GM12891 (cell line): ENCODE data around the gene NEUROD6.

ENCODE experiments used
- PAX5 ChIP-seq: IDR thresholded peaks from 2 replicates; pipeline ENCODE4 v1.6.1; 2011; ENCODE audit warnings: low read length, moderate library complexity, mild to moderate bottlenecking; ENCODE audit not compliant: insufficient read depth, severe bottlenecking
- POLR2A ChIP-seq: IDR thresholded peaks from 2 replicates; pipeline ENCODE4 v1.6.1; 2011; ENCODE audit warnings: low read depth, low read length, control low read depth
- POLR2AphosphoS5 ChIP-seq: IDR thresholded peaks from 2 replicates; pipeline ENCODE4 v1.6.1; 2011; ENCODE audit warnings: low read depth, low read length, control low read depth
- POU2F2 ChIP-seq: IDR thresholded peaks from 2 replicates; pipeline ENCODE4 v1.6.1; 2011; ENCODE audit warnings: low read depth, mild to moderate bottlenecking, control low read depth, low read length, moderate library complexity
- SPI1 ChIP-seq: IDR thresholded peaks from 2 replicates; pipeline ENCODE4 v1.6.1; 2011; ENCODE audit warnings: low read depth, low read length, control low read depth
- TAF1 ChIP-seq: IDR thresholded peaks from 2 replicates; pipeline ENCODE4 v1.6.1; 2011; ENCODE audit warnings: low read depth, low read length, control low read depth

DNA sequence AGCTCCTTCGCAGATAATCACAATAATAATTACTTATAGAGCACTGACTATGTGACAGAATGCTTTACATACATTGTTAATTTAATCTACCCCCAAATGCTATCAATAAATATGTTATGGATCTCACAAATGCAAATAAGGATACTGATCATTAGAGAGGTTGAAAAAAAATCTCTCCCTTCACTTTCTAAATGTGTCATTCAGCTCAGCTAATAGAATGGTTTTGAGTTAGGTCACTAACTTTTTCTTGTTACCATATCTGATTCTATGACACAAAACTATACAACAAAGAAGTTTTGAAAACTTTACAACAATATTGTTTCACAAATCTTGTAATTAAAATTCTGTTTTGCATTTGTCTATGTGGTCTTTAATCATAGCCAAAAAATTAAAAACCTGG lies 17.4 kb downstream of the NEUROD6 start:
- TF ChIP-seq POLR2AphosphoS5 (no peak), TAF1 (no peak), POLR2A (no peak), POU2F2 (no peak), PAX5 (no peak), SPI1 (no peak)
